ENCODE measurements around the gene ANKRD55.
"Not testable (repeated sequence)": the region's sequence is repeated elsewhere in the genome, so short reads cannot be mapped to it uniquely, and the experiment has no call there.

Gene ANKRD55

DNA sequence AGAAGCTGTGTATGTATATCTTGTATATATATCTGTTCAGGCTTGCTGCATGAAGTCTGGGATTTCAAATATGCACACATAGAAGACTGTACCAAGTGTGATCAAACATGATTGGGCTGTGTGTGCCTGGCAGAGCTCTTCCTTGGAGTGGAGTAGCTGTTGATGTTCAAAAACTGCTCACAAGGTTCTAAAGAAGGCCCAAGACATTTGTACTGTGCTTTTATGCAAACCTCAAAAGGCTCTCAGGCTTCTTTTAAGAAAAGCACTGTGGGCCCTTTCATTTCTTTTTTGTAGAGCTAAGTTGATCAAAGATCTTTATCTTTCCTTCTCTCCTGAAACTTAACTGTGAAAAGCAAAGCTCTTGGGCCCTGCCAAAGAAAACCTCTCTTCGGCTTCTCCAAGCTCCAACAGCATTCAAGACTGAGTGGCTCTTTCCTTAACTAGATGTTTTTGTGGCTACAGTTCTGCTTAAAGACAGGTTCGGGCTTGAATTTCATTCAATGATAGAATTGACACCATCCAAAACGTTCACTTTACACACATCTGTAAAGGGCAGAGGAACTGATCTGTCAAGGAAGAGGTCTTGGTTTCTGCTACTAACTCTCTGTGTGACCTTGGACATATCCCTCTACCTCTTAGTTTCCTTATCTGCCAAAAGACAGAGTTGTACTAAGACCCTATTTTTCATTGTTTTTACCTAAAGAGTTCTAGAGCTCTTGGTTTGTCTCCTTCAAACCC lies 132.5 kb downstream of the ANKRD55 start:
- no peak for DNase-seq

DNA sequence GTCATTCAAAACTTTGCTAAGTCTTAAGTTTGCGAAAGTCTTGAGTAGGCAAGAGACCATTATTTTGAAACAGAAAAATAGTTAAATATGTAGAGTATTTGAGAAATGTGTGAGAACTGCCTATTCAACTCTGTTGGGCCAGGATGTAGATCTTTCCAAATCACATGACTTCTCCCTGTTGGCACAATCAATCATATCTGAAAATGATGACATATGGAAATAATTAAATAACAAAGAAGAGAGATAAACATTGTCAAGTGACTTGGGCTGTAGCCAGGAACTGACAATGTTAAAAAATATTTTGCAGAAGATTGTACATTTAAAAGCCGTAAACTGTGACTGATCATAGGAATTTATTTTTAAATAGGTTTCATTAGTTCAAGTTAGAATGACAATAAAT lies 133.8 kb downstream of the ANKRD55 start:
- DNase-seq = no peak

DNA sequence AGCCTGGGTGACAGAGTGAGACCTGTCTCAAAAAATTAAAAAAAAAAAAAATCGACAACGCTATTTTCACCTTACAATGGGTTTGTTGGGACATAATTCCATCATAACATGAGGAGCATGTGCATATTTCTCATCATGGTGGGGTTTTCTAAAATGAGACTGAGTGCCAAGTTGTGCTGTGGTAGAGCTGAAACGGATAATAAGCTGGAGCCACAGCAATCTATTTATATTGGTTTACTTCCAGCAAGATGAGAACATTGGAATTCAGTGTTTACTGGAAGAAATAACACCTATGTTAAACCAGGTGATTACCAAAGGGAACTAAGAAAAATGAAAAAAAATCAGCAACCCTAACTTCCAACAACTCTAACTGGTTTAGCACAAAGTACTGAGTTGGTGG lies 136.1 kb downstream of the ANKRD55 start:
- no peak for DNase-seq

DNA sequence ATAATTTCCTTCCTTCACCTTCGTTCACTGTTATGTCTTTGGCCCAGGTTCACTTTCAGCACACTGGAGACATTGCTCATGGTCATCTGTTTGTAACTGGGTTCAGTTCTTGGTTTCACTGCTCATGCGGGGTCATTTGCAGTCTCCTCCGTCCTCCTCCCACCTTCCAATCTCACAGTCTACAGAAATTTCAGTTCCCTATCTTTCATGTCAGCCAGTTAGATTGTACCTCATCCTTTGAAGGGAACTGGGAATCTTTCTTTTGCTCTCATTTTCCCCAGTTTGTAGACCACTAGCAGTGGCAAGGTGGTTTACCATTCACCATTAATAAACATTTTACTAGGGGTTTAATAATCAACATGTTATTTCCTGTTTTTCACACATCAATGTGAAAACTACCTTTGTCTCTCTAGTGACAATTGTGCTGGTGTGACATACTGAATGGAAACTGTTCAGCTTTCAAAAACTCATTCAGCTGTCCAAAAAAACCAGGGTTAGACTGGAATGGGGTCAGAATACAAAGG lies 137.5 kb downstream of the ANKRD55 start:
- no peak for DNase-seq

DNA sequence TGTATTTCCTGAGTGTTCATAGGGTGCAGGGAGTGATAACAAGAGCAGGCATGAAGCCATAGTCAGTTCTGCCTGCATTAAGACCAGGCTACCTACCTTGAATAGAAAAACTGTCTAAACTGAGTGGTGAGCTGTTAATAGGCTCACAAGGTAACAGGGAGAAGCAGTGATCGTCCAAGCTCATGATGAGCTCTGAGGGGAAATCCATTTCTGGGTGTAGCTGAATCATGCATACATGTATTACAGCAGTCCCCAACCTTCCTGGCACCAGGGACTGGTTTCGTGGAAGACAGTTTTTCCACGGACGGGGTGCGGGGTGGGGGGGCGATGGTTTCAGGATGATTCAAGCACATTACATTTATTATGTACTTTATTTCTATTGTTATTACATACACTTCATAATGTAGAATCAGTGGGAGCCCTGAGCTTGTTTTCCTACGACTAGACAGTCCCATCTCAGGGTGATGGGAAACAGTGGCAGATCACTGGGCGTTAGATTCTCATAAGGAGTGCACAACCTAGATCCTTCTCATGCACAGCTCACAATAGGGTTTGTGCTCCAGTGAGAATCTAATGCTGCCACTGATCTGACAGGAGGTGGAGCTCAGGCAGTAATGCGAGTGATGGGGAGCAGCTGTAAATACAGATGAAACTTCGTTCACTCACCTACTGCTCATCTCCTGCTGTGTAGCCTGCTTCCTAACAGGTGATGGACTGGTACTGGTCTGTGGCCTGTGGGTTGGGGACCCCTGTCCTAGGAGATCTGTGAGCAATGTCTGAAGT lies 138.4 kb downstream of the ANKRD55 start:
- peak; percentile 36 for DNase-seq

DNA sequence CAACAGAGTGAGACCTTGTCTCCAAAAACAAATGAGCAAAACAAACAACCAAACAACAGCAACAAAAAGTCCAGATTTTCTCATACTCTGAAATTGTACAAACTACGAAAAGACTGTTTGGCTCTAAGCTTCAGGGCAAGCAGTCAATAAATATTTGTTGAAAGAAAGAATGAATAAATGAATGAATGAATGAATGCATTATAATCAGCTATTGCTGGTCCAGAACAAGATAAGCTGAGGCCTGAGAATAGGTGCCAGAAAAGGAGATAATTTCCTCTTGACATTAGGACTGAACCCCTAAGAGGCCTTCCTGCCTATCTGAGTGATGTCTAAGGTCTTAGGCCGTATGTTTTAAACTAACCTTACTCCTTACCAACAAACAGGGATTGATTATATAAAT lies 139.2 kb downstream of the ANKRD55 start:
- no peak for DNase-seq

DNA sequence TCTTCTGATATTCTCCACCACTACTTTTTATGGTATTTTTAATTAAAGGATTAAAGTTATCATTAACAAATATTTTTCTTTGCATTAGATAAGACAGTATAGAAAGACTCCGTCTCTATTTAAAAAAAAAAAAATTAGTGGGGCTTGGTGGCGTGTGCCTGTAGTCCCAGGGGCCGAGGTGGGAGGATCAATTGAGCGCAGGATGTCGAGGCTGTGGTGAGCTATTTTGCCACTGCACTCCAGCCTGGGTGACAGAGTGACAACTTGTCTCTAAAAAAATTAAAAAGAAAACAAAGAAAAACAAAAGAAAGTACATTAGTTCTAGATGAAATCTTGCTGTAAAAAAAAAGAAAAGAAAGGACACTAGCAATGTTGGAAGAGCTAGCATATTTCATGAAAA lies 141.0 kb downstream of the ANKRD55 start:
- DNase-seq = no peak

DNA sequence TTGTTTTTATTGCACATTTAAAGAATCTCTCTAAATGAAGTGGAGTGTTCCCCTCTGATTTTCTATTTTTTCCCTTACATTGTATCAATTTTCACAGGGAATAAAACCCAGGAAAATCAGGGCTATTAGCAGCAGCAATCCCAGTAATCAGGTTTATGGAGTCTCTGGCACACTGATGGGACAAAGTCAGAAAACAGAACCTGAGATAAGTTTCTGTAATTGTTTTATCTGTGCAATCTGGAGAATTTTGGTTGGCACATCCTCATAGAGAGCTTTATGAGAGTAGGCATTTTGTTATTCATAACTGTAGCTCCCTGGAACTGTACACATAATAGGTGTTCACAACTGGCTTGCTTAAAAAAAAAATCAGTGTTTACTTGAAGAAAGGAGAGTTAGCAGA lies 141.5 kb downstream of the ANKRD55 start:
- DNase-seq = no peak

GRCh38 chr5:56090793-56091460 lies 142.2 kb downstream of the ANKRD55 start:
- no peak for DNase-seq

GRCh38 chr5:56088967-56089829 lies 143.9 kb downstream of the ANKRD55 start:
- no peak for DNase-seq

DNA sequence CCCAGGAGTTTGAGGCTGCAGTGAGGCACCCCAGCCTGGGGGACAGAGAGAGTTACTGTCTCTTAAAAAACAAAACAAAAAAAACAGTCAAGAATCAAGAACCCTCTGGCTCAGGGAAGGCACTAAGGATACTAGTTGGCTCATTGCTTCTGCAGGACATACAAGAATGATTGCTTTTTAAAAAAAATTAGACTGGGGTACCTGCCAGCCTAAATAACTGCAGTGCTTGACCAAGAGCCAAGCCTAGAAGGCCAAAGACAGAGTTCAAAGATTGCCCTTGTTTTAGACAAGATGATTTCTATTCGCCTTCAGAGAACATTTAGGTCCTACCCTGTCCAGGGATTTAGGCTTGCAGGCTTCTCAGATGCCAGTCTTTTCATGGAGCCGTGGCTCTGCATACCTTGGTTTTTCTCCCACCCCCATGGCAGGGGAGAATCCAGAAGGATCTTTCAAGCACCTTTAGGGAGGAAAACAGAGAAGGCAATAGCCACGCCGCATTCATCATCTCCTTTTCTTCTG lies 144.6 kb downstream of the ANKRD55 start:
- no peak for DNase-seq

GRCh38 chr5:56085193-56085592 lies 147.9 kb downstream of the ANKRD55 start:
- no peak for DNase-seq

GRCh38 chr5:56083286-56083854 lies 149.8 kb downstream of the ANKRD55 start:
- no peak for DNase-seq

GRCh38 chr5:56081053-56081642 lies 152.0 kb downstream of the ANKRD55 start:
- not testable (repeated sequence) for DNase-seq

DNA sequence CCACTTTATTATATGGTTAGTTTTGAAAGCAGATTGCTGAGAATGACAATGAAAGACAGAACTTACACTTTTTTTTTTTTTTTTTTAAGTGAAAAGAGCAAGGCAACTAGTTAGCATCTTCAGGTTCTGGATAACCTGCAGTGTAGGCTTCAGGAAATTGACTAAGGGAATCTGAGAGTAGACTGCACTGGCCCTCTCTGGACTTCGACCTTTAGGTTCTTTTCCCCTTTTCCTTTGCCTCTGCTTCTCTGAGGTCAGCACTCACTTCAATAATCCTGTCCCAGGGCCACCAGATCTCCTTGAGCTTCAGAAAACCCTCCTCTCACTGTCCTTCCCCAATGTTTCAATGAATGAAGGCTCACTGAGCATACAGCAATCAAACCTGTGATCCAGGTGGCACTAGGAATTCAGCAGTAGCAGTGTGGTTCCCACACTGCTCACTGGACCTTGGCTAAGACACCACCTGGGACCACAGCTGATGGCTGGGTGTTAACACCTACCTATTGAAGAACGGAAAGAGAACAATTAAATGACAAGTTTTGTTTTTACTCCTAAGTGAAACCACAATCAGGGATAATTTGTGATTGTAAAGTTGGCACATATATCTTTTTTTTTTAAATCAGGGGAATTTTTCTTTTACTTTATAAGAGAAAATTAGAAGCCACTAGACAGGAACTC lies 152.6 kb downstream of the ANKRD55 start:
- DNase-seq = no peak

DNA sequence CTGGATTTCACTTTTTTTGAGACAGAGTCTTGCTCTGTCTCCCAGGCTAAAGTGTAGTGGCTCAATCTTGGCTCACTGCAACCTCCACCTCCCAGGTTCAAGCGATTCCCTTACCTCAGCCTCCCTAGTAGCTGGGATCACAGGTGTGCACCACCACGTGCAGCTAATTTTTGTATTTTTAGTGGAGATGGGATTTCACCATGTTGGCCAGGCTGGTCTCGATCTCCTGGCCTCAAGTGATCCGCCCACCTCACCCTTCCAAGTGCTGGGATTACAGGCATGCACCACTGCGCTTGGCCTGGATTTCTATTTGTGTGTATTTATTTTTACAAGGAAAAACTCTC lies 154.0 kb downstream of the ANKRD55 start:
- not testable (repeated sequence) for DNase-seq

DNA sequence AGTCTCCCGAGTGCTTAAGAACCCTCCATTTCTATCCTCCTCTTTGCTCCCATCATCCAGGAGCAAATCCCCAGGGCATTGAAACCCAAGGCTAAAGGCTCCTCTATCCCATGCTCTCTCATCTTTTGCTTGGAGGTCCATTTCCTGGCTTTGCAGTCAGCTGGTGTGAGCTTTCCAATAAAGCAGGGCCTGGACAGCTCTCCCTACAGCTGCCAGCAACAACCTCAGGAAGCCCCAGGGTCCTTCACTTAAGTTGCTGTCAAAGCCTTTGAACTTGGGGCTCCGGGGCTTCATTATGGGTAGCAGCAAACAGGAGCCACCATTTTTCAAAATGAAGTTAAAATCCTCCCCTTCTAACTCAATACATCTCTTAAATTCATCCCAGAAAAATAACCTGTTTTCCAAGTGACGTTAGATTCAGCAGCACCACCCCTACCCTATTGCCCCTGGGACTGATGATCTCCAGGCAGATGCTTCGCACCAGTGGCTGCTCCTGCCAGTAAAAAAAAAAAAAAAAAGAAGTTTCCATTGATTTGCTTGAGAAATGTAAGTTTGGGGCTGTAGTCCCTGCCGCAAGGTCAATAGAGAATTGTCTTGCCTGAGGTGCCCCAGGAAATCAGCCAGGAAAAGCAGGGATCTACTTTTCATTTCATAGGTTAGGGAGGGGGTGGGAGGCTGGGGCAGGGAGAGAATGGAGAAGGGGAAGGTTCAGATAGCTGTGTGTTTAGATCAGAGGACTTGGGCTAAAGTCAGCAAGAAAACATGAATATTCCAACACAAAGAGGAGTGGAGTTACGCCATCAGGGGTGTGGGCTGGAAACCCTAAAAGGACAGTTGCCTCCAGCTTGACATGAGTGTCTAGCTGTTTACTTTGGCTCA lies 154.6 kb downstream of the ANKRD55 start:
- DNase-seq = no peak

DNA sequence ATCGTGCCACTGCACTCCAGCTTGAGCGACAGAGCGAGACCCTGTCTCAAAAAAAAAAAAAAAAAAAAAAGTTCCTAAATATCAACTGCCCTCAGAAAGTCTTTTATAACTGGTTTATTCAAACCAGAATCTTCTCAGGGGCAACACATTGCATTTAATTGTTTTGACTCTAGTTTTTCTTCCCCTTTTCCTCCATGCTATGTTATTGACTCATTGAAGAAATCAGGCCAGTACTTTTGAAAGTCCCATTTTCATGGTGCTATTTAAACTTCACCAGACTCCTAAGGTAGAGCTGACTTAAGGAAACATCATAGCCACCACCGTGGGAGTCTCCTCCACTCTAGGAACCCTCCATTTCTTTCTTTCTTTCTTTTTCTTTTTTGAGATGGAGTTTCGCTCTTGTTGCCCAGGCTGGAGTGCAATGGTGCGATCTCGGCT lies 155.3 kb downstream of the ANKRD55 start:
- DNase-seq = no peak

DNA sequence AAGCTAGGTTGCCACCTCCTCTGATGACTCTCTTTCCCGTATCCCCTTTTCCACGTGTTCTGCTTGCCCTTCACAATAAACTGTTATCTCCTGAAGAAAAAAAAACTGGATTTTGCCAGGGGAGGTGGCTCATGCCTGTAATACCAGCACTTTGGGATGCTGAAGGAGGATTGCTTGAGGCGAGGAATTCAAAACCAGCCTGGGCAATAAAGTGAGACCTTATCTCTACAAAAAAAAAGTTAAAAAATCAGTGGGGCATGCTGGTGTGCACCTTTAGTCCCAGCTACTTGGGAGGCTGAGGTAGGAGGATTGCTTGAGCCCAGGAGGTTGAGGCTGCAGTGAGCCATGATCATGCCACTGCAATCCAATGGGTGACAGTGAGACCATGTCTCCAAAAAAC lies 156.6 kb downstream of the ANKRD55 start:
- no peak for DNase-seq

DNA sequence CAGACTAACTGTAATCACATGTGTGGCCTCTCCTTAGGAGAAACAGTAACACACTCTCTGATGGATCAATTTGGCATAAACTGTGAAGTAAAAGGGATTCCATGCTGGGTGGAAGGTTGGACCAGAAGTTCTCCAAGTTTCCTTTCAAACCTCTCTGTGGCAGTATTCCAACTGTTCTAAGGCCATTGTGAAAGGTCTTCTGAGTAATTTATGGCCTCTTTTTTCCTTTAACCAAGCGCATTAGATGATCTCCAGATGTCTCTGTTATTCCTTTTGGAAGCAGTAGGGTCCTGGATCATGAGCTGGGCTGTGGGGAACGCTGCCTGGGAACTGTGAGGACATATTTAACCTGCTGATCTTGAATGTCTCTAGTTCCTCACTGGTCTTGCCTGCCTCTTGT lies 157.8 kb downstream of the ANKRD55 start:
- no peak for DNase-seq

All from activated CD4-positive, CD25-positive, alpha-beta regulatory T cell treated with anti-CD3 and anti-CD28 coated beads, Interleukin-2, amount 50 U/mL, for 72 hours (primary cell).